Ectodermal cell (in vitro differentiated cells): Measurements from ENCODE around the gene ZNF808.
A peak's percentile ranks its signal among the peaks of the same experiment; 100 is the strongest.
"Not testable (repeated sequence)": the region's sequence is repeated elsewhere in the genome, so short reads cannot be mapped to it uniquely, and the experiment has no call there.

Experiments used
- H3K27ac ChIP-seq: 2 replicates; pipeline ENCODE4 v1.7.0; 2013; ENCODE audit warnings: mild to moderate bottlenecking, low read depth, low read length; ENCODE audit not compliant: insufficient read depth, poor library complexity, severe bottlenecking
- H3K27me3 ChIP-seq: 2 replicates; pipeline ENCODE4 v1.7.0; 2013; ENCODE audit warnings: mild to moderate bottlenecking, low read length; ENCODE audit not compliant: insufficient read depth, control insufficient read depth, poor library complexity, severe bottlenecking
- H3K36me3 ChIP-seq: one replicate; pipeline ENCODE4 v1.7.0; 2013; ENCODE audit warnings: low read length; ENCODE audit not compliant: control insufficient read depth, insufficient read depth
- H3K4me1 ChIP-seq: one replicate; pipeline ENCODE4 v1.7.0; 2013; ENCODE audit warnings: low read length; ENCODE audit not compliant: control insufficient read depth, insufficient read depth
- H3K4me3 ChIP-seq: 2 replicates; pipeline ENCODE4 v1.7.0; 2013; ENCODE audit warnings: low read depth, low read length, control low read depth; ENCODE audit not compliant: insufficient read depth
- H3K9me3 ChIP-seq: 2 replicates; pipeline ENCODE4 v1.7.0; 2013; ENCODE audit warnings: mild to moderate bottlenecking, low read length, moderate library complexity; ENCODE audit not compliant: control insufficient read depth
- WGBS, 2 experiments: methylation state at CpG; one replicate each; pipeline ENCODE4 v1.1.7; 2013; ENCODE audit warnings: missing lambda C conversion rate in 2 of 2; 5-methylcytosine and 5-hydroxymethylcytosine counted together

The ZNF808 gene

DNA sequence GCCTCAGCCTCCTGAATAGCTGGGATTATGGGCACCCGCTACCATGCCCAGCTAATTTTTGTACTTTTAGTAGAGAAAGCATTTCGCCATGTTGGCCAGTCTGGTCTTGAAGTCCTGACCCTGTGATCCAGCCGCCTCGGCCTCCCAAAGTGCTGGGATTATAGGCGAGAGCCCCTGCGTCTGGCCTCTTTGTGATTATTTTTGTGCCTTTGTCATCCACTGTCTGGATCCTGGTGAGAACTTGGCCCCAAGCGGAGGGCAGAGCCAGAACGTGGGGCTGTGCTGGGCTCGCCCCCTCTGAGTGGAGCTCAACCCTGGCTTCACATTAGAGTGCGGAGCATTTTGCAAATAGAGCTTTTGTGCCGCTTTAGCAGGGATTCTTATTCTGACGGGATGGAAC is 26.5 kb upstream of the ZNF808 start:
- not testable (repeated sequence) for H3K9me3 ChIP-seq, H3K4me1 ChIP-seq, H3K4me3 ChIP-seq, H3K36me3 ChIP-seq, H3K27ac ChIP-seq, H3K27me3 ChIP-seq
- WGBS, 2 experiments: 44 to 50% methylated on average over 12 of the region's 12 CpGs

DNA sequence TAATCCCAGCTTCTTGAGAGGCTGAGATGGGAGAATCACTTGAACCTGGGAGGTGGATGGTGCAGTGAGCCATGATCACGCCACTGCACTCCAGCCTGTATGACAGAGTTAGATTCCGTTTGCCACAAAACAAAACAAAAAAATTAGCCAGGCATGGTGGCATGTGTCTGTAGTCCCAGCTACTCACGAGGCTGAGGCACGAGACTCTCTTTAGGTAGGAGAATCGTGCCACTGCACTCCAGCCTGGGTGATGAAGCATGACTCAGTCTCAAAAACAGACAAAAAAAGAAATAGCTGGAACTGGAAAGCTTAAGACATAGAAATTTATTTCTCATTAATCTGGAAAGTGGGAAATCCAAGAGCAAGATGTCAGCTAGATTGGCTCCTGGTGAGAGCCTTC is 20.2 kb upstream of the ZNF808 start:
- no peak overlapping the region for H3K4me3 ChIP-seq
- no peaks in the 10 kb centered on the region for H3K4me1 ChIP-seq
- WGBS, 2 experiments: 91 to 92% methylated on average over 5 of the region's 5 CpGs
- H3K9me3 ChIP-seq: no peaks in the 10 kb centered on the region
- H3K36me3 ChIP-seq: no peaks in the 10 kb centered on the region
- no peak overlapping the region for H3K27ac ChIP-seq
- peaks cover 4% of the 10 kb centered on the region for H3K27me3 ChIP-seq

GRCh38 chr19:52516191-52516590 is 11.3 kb upstream of the ZNF808 start:
- no peak overlapping the region for H3K27ac ChIP-seq

GRCh38 chr19:52518646-52519045 is 8.8 kb upstream of the ZNF808 start:
- Histone ChIP-seq H3K27ac (no peak overlapping the region), H3K27me3 (no peaks in the 10 kb centered on the region), H3K4me3 (no peak overlapping the region), H3K9me3 (no peaks in the 10 kb centered on the region), H3K36me3 (no peaks in the 10 kb centered on the region), H3K4me1 (peaks cover 8% of the 10 kb centered on the region)
- WGBS, 2 experiments: 83 to 87% methylated on average over 2 of the region's 2 CpGs

More at GRCh38 chr19:52516191-52516590, 11.3 kb upstream of the ZNF808 start:
- WGBS, 2 experiments: 86% methylated on average over 5 of the region's 5 CpGs
- Histone ChIP-seq H3K27me3 (no peaks in the 10 kb centered on the region), H3K4me1 (peaks cover 8% of the 10 kb centered on the region), H3K4me3 (no peak overlapping the region), H3K36me3 (no peaks in the 10 kb centered on the region), H3K9me3 (no peaks in the 10 kb centered on the region)

- H3K36me3 ChIP-seq, H3K4me3 ChIP-seq, H3K27me3 ChIP-seq, H3K27ac ChIP-seq, H3K9me3 ChIP-seq, H3K4me1 ChIP-seq: not testable (repeated sequence)
- 59 to 65% methylated on average over 5 to 7 of the region's 7 CpGs for WGBS, 2 experiments
These were observed 8.3 kb upstream of the ZNF808 start for GRCh38 chr19:52519175-52519574.

GRCh38 chr19:52520013-52520412 is 7.5 kb upstream of the ZNF808 start:
- H3K27ac ChIP-seq: no peak overlapping the region
- no peaks in the 10 kb centered on the region for H3K9me3 ChIP-seq
- H3K36me3 ChIP-seq: no peaks in the 10 kb centered on the region
- no peak overlapping the region for H3K4me3 ChIP-seq
- WGBS, 2 experiments: 67 to 75% methylated on average over 4 of the region's 4 CpGs
- H3K4me1 ChIP-seq: peaks cover 8% of the 10 kb centered on the region
- H3K27me3 ChIP-seq: no peaks in the 10 kb centered on the region

GRCh38 chr19:52522551-52522950 is 4.9 kb upstream of the ZNF808 start:
- peaks cover 8% of the 10 kb centered on the region for H3K4me1 ChIP-seq
- no peak overlapping the region for H3K4me3 ChIP-seq
- no peak overlapping the region for H3K27ac ChIP-seq
- H3K9me3 ChIP-seq: no peaks in the 10 kb centered on the region
- H3K27me3 ChIP-seq: no peaks in the 10 kb centered on the region
- WGBS, 2 experiments: 87 to 90% methylated on average over 14 of the region's 14 CpGs
- no peaks in the 10 kb centered on the region for H3K36me3 ChIP-seq

- Histone ChIP-seq H3K27me3 (no peaks in the 10 kb centered on the region), H3K36me3 (no peaks in the 10 kb centered on the region), H3K4me1 (no peaks in the 10 kb centered on the region), H3K27ac (no peak overlapping the region), H3K4me3 (no peak overlapping the region), H3K9me3 (no peaks in the 10 kb centered on the region)
- WGBS, 2 experiments: 88% methylated on average over 20 of the region's 20 CpGs
These were observed 3.4 kb upstream of the ZNF808 start for GRCh38 chr19:52524086-52524485.

DNA sequence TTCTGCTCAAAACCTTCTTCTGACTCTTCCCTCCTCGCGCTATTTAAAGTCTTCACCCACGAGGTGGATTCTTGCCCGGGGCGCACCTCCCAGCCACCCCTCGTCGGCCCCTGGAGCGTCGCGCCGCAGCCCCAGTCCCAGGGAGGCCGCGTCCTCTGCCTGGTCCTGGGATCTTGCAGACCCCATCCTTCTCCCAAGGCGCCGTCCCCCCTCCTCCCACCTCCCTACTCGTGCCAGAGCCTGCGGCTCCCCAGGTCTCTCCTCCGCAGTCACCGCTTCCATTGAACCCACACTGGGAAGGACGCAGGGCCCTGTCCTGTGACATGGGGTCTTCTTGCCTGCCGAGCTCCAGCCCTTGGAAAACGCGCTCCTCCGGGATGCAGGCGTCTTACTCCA is 486 bp downstream of the ZNF808 start:
- Histone ChIP-seq H3K36me3 (no peaks in the 10 kb centered on the region), H3K27me3 (no peaks in the 10 kb centered on the region), H3K27ac (no peak overlapping the region), H3K9me3 (no peaks in the 10 kb centered on the region), H3K4me1 (no peaks in the 10 kb centered on the region), H3K4me3 (peak overlapping the region; percentile 74)
- WGBS, 2 experiments: 2% methylated on average over 25 of the region's 25 CpGs

- H3K4me1 ChIP-seq: no peaks in the 10 kb centered on the region
- 100% methylated on average over 1 of the region's 2 CpGs; no CpG with 5 or more reads in 1 of the 2 experiments for WGBS, 2 experiments
These were observed 5.0 kb downstream of the ZNF808 start for GRCh38 chr19:52532480-52532879.

GRCh38 chr19:52533901-52534300 is 6.4 kb downstream of the ZNF808 start:
- Histone ChIP-seq H3K27me3 (peaks cover 13% of the 10 kb centered on the region), H3K4me3 (no peak overlapping the region), H3K27ac (no peak overlapping the region), H3K4me1 (no peaks in the 10 kb centered on the region), H3K36me3 (no peaks in the 10 kb centered on the region), H3K9me3 (no peaks in the 10 kb centered on the region)
- WGBS, 2 experiments: 89 to 96% methylated on average over 5 of the region's 5 CpGs

More at GRCh38 chr19:52532480-52532879, 5.0 kb downstream of the ZNF808 start:
- peaks cover 13% of the 10 kb centered on the region for H3K27me3 ChIP-seq
- H3K27ac ChIP-seq: no peak overlapping the region
- H3K36me3 ChIP-seq: no peaks in the 10 kb centered on the region
- no peaks in the 10 kb centered on the region for H3K9me3 ChIP-seq
- no peak overlapping the region for H3K4me3 ChIP-seq
